ENCODE results near the gene GMEB2.
"Not testable (repeated sequence)": the region's sequence is repeated elsewhere in the genome, so short reads cannot be mapped to it uniquely, and the experiment has no call there.

The GMEB2 gene

DNA sequence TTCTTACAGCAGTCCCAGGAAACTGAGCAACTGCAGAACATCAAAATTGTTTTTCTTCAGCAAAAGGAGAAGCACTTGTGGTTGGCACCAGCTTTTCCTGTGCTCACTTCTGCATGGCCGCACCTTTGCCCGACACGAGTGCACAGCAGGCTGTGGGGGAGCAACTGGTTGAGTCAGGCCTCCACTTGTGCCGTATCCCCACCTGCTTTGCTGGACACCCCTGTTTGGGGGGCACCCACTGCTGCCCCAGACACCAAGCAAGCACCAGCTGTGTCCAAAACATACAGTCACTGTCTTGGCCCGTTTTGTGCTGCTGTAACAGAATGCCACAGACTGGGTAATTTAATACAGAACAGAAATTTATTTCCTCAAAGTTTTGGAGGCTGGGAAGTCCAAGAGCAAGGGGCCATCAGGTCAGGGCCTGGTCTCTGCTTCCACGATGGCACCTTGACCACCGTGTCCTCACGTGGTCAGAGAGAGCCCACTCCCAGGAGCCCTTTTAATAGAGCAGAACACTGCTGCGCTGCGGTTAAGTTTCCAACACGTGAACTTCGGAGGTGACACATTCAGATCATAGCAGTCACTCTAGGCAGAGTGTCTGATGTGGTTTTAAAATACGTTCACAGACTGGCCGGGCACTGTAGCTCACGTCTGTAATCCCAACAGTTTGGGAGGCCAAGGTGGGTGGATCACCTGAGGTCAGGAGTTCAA is 8.7 kb upstream of the GMEB2 start:
- TF ChIP-seq, protein P1, sequence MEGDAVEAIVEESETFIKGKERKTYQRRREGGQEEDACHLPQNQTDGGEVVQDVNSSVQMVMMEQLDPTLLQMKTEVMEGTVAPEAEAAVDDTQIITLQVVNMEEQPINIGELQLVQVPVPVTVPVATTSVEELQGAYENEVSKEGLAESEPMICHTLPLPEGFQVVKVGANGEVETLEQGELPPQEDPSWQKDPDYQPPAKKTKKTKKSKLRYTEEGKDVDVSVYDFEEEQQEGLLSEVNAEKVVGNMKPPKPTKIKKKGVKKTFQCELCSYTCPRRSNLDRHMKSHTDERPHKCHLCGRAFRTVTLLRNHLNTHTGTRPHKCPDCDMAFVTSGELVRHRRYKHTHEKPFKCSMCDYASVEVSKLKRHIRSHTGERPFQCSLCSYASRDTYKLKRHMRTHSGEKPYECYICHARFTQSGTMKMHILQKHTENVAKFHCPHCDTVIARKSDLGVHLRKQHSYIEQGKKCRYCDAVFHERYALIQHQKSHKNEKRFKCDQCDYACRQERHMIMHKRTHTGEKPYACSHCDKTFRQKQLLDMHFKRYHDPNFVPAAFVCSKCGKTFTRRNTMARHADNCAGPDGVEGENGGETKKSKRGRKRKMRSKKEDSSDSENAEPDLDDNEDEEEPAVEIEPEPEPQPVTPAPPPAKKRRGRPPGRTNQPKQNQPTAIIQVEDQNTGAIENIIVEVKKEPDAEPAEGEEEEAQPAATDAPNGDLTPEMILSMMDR (conservative IDR thresholded peaks at IDR 0.05; ENCODE audit: low read depth, low read length) = no peak
- H4K20me1 ChIP-seq (ENCODE audit: insufficient read depth) = no peaks in the 10 kb centered on the region
- H3K79me2 ChIP-seq (ENCODE audit: insufficient read depth, low read depth) = no peaks in the 10 kb centered on the region
- H3K9ac ChIP-seq = no peak overlapping the region
- H3K36me3 ChIP-seq (ENCODE audit: insufficient read depth) = no peaks in the 10 kb centered on the region
- no peaks in the 10 kb centered on the region for H3K4me1 ChIP-seq (ENCODE audit: low read depth, poor library complexity, severe bottlenecking)
- H3K4me3 ChIP-seq (IDR thresholded peaks at IDR 0.05; ENCODE audit: insufficient read depth, low read depth, low read length) = no peak overlapping the region
- H3K27ac ChIP-seq = no peak overlapping the region
- H3K27me3 ChIP-seq (ENCODE audit: insufficient read depth, low read depth) = no peaks in the 10 kb centered on the region; the same call in 1 of the 2 replicates
- H3K4me2 ChIP-seq = no peak overlapping the region
- no peak overlapping the region for H2AFZ ChIP-seq (ENCODE audit: low read depth)

DNA sequence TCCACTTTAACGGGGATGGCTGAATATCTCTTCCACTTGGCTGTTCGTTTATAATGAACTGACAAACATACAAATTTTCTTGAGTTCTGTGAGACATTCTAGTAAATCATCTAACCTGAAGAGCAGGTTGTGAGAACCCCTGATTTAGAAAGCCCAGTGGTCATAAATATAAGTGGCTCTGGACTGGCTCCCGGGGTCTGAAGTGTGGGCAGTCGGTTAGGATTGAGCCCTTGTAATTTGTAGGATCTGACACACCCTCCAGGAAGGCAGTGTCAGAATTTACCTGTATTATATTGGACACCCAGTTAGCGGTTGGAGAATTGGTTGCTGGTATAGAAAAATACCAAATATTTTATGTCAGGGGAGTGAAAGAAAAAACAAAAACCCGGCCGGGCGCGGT is 6.8 kb upstream of the GMEB2 start:
- H3K4me1 ChIP-seq (ENCODE audit: low read depth, poor library complexity, severe bottlenecking) = peaks cover 4% of the 10 kb centered on the region
- no peak overlapping the region for H3K27ac ChIP-seq
- H2AFZ ChIP-seq (ENCODE audit: low read depth) = no peak overlapping the region
- H3K4me3 ChIP-seq (IDR thresholded peaks at IDR 0.05; ENCODE audit: insufficient read depth, low read depth, low read length) = no peak overlapping the region
- H3K79me2 ChIP-seq (ENCODE audit: insufficient read depth, low read depth) = peaks cover 3% of the 10 kb centered on the region; the same call in 1 of the 2 replicates
- H3K4me2 ChIP-seq = no peak overlapping the region
- H3K36me3 ChIP-seq (ENCODE audit: insufficient read depth) = no peaks in the 10 kb centered on the region
- H3K9ac ChIP-seq = no peak overlapping the region
- TF ChIP-seq, protein P1 (conservative IDR thresholded peaks at IDR 0.05; ENCODE audit: low read depth, low read length) = no peak
- no peaks in the 10 kb centered on the region; the same call in 1 of the 2 replicates for H3K27me3 ChIP-seq (ENCODE audit: insufficient read depth, low read depth)
- no peaks in the 10 kb centered on the region for H4K20me1 ChIP-seq (ENCODE audit: insufficient read depth)

DNA sequence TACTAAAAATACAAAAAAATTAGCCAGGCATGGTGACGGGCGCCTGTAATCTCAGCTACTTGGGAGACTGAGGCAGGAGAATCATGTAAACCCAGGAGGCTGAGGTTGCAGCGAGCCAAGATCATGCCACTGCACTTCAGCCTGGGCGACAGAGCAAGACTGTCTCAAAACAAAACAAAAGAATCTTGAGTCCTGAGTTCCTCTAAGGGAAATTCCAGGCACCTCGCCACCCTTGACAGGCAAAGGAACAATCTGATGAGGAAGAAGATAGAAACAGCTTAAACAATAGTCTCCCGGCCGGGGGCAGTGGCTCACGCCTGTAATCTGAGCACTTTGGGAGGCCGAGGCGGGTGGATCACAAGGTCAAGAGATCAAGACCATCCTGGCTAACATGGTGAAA is 4.5 kb upstream of the GMEB2 start:
- not testable (repeated sequence) for H3K27me3 ChIP-seq (ENCODE audit: insufficient read depth, low read depth); H3K4me2 ChIP-seq; H3K4me1 ChIP-seq (ENCODE audit: low read depth, poor library complexity, severe bottlenecking); H3K9ac ChIP-seq; H3K27ac ChIP-seq; H4K20me1 ChIP-seq (ENCODE audit: insufficient read depth); H2AFZ ChIP-seq (ENCODE audit: low read depth); H3K36me3 ChIP-seq (ENCODE audit: insufficient read depth); H3K4me3 ChIP-seq (IDR thresholded peaks at IDR 0.05; ENCODE audit: insufficient read depth, low read depth, low read length)
- peaks cover 13% of the 10 kb centered on the region for H3K79me2 ChIP-seq (ENCODE audit: insufficient read depth, low read depth)

DNA sequence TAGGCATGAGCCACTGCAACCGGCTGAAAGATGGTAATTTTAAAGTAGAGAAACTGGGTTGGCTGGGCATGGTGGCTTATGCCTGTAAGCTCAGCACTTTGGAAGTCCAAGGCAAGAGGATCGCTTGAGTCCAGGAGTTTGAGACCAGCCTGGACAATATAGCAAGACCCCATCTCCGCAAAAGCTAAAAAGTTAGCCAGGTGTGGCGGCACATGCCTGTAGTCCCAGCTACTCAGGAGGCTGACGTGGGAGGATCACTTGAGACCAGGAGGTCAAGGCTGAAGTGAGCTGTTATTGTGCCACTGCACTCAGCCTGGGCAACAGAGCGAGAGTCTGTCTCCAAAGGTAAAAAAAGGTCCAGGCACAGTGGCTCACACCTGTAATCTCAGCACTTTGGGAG is 4.1 kb upstream of the GMEB2 start:
- not testable (repeated sequence) for H3K9ac ChIP-seq; H3K4me3 ChIP-seq (IDR thresholded peaks at IDR 0.05; ENCODE audit: insufficient read depth, low read depth, low read length); H3K4me1 ChIP-seq (ENCODE audit: low read depth, poor library complexity, severe bottlenecking); H3K27me3 ChIP-seq (ENCODE audit: insufficient read depth, low read depth); H3K4me2 ChIP-seq; H4K20me1 ChIP-seq (ENCODE audit: insufficient read depth); H3K36me3 ChIP-seq (ENCODE audit: insufficient read depth); H2AFZ ChIP-seq (ENCODE audit: low read depth); H3K27ac ChIP-seq
- peaks cover 17% of the 10 kb centered on the region for H3K79me2 ChIP-seq (ENCODE audit: insufficient read depth, low read depth)

DNA sequence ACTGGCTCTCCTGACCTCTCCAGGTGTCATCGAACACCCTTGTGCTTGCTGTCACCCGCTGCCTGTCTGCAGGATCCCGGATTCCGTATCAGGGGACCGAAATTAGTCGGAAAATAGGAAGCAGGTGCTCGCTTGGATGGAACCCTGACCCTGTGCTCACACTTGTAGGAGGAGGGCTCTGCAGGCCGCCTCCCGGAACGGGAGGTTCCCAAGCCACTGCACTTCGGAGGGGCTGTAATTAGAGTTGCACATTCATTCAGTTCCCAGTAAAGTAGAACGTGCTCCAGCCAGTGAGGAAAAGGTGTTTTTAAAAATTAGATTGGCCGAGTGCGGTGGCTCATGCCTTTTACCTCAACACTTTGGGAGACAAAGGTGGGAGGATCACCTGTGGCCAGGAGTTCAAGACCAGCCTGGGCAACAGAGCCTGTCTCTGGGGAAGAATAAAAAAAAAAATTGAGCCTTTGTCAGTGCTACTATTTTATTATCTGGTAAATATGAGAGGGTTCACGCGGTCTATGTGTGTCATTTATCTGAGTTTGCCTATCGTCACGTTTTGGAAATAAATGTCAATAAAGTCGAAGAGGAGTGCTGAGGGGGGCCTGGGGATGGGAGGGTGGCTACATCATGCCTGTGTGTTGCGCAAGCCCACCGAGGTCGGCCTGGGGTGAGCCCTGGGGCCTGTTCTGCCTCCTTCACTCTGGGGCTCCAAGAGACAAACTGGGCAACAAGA is 1.5 kb upstream of the GMEB2 start:
- H3K4me1 ChIP-seq (ENCODE audit: low read depth, poor library complexity, severe bottlenecking) = peaks cover 11% of the 10 kb centered on the region
- peaks cover 34% of the 10 kb centered on the region for H3K79me2 ChIP-seq (ENCODE audit: insufficient read depth, low read depth)
- peak overlapping the region; percentile 94 for H3K9ac ChIP-seq
- peak overlapping the region; percentile 41; the same call in 1 of the 2 replicates for H2AFZ ChIP-seq (ENCODE audit: low read depth)
- H4K20me1 ChIP-seq (ENCODE audit: insufficient read depth) = no peaks in the 10 kb centered on the region
- H3K4me3 ChIP-seq (IDR thresholded peaks at IDR 0.05; ENCODE audit: insufficient read depth, low read depth, low read length) = peak overlapping the region; percentile 52
- peak overlapping the region; percentile 76 for H3K27ac ChIP-seq
- H3K27me3 ChIP-seq (ENCODE audit: insufficient read depth, low read depth) = no peaks in the 10 kb centered on the region
- no peaks in the 10 kb centered on the region for H3K36me3 ChIP-seq (ENCODE audit: insufficient read depth)
- TF ChIP-seq, protein P1 (conservative IDR thresholded peaks at IDR 0.05; ENCODE audit: low read depth, low read length) = no peak
- H3K4me2 ChIP-seq = peak overlapping the region; percentile 74

Data from KMS-11 (cell line).